ENCODE results near the gene MAPK8IP3.
A peak's percentile ranks its signal among the peaks of the same experiment; 100 is the strongest.
"Not testable (repeated sequence)": the region's sequence is repeated elsewhere in the genome, so short reads cannot be mapped to it uniquely, and the experiment has no call there.

MAPK8IP3 gene

GRCh38 chr16:1712791-1713261 is 6.8 kb downstream of the MAPK8IP3 start:
- DNase-seq (ENCODE audit: low spot score) = no peak

- DNase-seq (ENCODE audit: low spot score) = no peak
These were observed 7.3 kb downstream of the MAPK8IP3 start for GRCh38 chr16:1713331-1713730.

- DNase-seq (ENCODE audit: low spot score) = no peak
These were observed 7.9 kb downstream of the MAPK8IP3 start for GRCh38 chr16:1713933-1714332.

GRCh38 chr16:1715220-1715619 is 9.2 kb downstream of the MAPK8IP3 start:
- DNase-seq (ENCODE audit: low spot score) = no peak

- not testable (repeated sequence) for DNase-seq (ENCODE audit: low spot score)
These were observed 12.2 kb downstream of the MAPK8IP3 start for GRCh38 chr16:1718236-1718635.

GRCh38 chr16:1719559-1720229 is 13.7 kb downstream of the MAPK8IP3 start:
- not testable (repeated sequence) for DNase-seq (ENCODE audit: low spot score)

- no peak for DNase-seq (ENCODE audit: low spot score)
These were observed 15.4 kb downstream of the MAPK8IP3 start for GRCh38 chr16:1721372-1721771.

- peak; percentile 32 for DNase-seq (ENCODE audit: low spot score)
These were observed 17.6 kb downstream of the MAPK8IP3 start for GRCh38 chr16:1723450-1724147.

GRCh38 chr16:1724491-1724890 is 18.5 kb downstream of the MAPK8IP3 start:
- no peak for DNase-seq (ENCODE audit: low spot score)

GRCh38 chr16:1726661-1727502 is 20.9 kb downstream of the MAPK8IP3 start:
- DNase-seq (ENCODE audit: low spot score) = no peak

- DNase-seq (ENCODE audit: low spot score) = no peak
These were observed 21.9 kb downstream of the MAPK8IP3 start for GRCh38 chr16:1727651-1728624.

- no peak for DNase-seq (ENCODE audit: low spot score)
These were observed 23.0 kb downstream of the MAPK8IP3 start for GRCh38 chr16:1729026-1729425.

- DNase-seq (ENCODE audit: low spot score) = no peak
These were observed 23.4 kb downstream of the MAPK8IP3 start for GRCh38 chr16:1729445-1729844.

- no peak for DNase-seq (ENCODE audit: low spot score)
These were observed 25.1 kb downstream of the MAPK8IP3 start for GRCh38 chr16:1731073-1731472.

GRCh38 chr16:1731603-1732002 is 25.6 kb downstream of the MAPK8IP3 start:
- DNase-seq (ENCODE audit: low spot score) = no peak

- no peak for DNase-seq (ENCODE audit: low spot score)
These were observed 26.1 kb downstream of the MAPK8IP3 start for GRCh38 chr16:1732071-1732470.

GRCh38 chr16:1732551-1732987 is 26.6 kb downstream of the MAPK8IP3 start:
- not testable (repeated sequence) for DNase-seq (ENCODE audit: low spot score)

- no peak for DNase-seq (ENCODE audit: low spot score)
These were observed 28.1 kb downstream of the MAPK8IP3 start for GRCh38 chr16:1734123-1734522.

- DNase-seq (ENCODE audit: low spot score) = no peak
These were observed 28.8 kb downstream of the MAPK8IP3 start for GRCh38 chr16:1734816-1735215.

- DNase-seq (ENCODE audit: low spot score) = no peak
These were observed 34.2 kb downstream of the MAPK8IP3 start for GRCh38 chr16:1740234-1740633.

- no peak for DNase-seq (ENCODE audit: low spot score)
These were observed 34.9 kb downstream of the MAPK8IP3 start for GRCh38 chr16:1740781-1741490.

All from LoVo (cell line).